Mucosa of gallbladder (tissue), 1 donor: ENCODE measurements around the gene ASB2. TPM values are rescaled to one million over a fixed set of nuclear protein-coding genes. Genes with fewer than 3 reads are reported as not detected.

Experiments
- DNase-seq: peaks from one replicate; pipeline ENCODE4 v3.0.0-alpha.2; 2020; ENCODE audit warnings: low spot score
- total RNA-seq: library from RNA; stranded (reverse); gene quantifications from one replicate; pipeline ENCODE4 v1.2.1, GENCODE V29; 2021
- donor health status: DM: no; HTN: no; CAD: no.

ASB2 gene
- total RNA-seq, 1 donor from 2014 or later: 28.0 TPM

DNA sequence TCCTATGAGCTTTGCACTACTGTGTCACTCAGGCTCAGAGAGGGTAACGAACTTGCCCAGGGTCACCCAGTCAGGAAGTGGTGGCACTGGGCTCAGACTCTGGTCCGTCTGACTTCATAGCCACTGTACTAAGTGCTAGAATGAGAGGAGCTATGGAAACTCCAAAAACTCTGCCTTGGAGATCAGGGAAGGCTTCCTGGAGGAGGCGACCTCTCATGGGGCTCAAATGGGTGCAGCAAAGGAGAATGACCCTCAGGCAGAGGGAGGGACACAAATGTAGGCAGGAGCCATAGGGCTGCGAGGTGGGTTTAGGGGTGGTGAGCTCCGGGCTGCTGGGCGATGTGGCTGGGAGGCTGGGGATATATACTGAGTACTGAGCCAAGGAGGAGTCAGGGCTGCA is 23.9 kb upstream of the ASB2 start:
- DNase-seq: no peak

DNA sequence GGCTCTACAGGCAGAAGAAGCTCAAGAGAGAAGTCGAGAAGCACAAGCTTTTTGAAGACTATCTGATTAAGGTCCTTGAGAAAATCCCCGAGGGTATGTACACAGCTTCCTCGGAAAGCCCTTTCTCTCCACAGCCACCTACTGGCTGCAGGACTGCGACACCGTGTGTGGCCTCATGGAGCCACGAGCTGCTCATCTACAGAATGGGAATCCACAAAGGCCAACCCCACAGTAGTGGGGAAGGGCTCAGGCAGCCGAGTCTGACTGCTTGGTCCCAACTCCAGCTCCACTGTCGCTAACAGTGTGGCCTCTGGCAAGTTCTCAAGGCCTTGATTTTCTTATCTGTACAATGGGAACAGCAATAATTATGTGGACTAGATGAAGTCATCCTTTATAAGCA is 23.2 kb upstream of the ASB2 start:
- DNase-seq: no peak

DNA sequence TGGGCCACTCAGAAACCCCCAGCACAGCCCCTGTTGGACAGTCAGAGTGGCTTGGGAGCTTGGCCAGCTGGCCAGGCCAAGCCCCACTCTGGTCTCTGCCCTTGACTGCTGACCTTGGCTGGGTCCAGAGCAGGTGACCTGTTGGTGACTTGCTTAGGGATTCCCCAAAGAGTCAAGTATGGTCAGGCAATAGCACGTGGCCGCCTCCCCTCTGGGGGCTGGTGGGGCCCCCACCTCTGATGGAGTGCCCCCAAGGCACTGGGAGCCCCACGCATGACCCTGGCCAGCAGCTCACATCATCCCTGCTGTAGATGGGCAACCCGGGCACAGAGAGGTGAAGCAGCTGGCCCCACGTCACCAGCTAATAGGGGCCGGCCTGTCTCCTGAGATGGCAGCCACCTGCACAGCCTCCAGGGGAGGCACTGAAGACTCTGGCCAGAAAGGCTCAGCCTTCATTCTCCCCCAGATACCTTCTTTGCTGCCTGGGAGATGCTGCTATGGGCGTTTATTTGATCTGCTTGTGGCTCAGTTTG is 22.6 kb upstream of the ASB2 start:
- no peak for DNase-seq

DNA sequence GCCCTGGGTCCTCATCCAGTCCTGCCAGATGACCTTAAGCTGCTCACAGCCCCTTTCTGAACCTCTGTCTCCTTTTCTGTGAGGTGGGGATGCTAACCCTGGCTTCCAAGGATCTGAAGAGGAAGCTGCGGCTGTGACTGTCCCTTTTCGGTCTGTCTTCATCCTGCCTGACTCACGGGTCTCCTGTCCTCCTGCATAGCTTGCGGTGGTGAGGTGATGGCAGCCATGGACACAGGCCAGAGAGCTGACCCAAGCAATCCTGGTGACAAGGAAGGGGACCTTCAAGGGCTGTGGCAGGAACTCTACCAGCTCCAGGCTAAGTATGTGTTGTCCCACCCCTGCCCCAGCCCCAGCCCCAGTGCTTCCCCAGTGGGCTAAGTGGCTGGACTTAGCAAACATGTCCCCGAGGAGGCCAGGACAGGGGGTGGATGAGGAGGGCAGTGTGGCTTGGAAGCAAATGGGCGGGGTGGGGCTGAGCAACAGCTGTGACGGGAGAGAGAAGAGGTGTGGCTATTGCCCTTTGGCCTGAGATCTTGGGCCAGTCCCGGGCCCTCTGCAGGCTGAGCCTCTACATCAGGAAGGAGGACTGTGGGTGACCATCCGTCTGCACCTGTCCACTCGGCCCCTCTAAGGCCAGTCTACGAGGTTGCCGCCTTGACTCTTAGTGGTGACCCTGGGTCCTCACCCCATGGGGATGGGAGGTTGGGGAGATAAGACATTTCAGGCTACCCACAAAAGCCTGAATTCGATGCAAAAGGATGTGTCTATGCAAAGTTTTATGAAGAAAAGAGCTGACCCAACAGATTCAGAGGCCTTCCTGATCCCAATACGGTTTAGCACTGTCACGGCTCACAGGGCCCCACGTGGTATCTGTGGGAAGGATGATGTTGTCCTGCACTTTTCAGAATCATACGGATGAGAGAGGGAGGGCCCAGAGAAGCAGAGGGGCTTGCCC is 21.8 kb upstream of the ASB2 start:
- DNase-seq: no peak

DNA sequence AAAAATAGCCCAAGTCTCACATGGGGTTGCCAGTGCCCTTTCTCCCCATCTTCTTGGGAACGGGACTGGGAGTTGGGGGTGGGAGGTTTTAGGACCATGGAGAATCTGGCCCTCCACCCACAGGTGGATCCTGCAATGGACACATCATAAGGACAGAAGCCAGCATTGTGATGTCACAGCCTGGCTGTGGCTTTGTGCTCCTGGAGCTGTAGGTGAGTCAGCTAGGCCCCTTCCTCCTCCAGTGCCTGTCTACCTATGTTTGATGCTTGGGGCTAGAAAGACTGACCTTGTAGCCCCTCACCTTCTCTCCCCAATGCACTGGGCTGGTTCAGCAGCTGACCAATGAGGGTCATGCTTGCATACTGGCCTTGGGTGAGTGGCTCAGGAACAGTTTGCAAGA is 20.7 kb upstream of the ASB2 start, which contains the start of gene CCDC197:
TSS of gene CCDC197 (plus strand) at position 220 of the 400 bp plus-strand sequence. CDS start 831 bp downstream, outside the sequence.
- DNase-seq: no peak

DNA sequence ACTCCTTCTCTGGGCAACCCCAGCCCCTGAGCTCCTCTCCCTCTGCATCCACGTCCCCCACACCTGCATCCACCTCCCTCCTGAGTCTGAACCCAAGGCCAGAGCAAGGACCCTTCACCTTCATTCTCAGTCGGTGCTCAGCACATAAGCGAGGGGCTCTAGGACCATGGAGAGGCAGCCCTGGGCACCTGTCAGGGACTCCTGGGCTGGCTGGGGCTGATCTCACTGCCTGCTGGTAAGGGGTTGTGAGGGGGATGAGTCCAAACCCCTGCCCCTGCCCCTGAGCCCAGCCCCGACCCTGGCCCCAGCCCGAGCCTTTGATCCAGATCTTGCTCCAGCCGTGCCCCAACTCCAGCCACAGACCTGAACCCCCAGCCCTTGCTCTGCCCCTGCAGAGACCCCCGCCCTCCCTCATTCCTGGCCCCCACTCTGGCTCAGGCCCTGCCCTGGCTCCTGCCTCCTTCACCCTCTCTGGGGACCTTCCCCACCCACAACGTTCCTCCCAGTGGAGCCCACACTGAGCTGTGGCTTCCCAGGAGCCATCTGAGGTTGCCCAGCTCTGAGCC is 19.8 kb upstream of the ASB2 start:
- DNase-seq: no peak

DNA sequence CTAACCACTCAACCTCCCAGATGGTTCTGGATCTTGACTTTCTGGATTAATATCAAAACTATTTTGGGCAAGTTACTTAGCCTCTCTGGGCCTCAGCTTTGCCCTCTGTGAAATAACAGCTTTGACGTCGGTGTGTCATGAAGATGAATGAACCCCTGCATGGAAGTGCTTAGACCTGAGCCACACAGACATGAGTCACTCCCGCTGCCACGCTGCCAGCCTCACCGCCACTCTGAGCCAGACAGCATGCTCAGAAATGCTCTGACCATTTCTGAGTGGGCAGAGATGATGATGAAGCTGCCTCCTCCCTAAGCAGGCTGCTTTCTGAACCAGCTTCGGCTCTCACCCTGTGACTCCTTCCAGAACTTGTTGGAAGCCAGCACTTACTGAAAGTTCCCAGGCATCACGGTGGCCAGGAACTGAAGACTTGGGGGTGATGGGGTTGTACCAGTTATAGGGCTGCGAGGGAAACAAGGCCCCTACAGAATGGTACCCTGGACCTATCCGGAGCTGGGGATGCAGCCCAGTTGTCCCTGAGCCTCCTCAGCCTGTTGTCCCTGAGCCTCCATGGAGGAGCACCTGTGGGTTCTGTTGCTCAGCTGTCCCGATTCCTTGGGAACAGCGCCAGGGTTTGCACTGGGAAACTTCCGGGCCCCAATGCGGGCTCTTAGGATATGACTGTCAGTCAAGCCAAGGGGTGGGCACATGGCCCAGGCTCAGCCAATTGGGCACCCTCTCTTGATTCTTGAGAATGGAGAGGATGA is 18.7 kb upstream of the ASB2 start:
- no peak for DNase-seq

DNA sequence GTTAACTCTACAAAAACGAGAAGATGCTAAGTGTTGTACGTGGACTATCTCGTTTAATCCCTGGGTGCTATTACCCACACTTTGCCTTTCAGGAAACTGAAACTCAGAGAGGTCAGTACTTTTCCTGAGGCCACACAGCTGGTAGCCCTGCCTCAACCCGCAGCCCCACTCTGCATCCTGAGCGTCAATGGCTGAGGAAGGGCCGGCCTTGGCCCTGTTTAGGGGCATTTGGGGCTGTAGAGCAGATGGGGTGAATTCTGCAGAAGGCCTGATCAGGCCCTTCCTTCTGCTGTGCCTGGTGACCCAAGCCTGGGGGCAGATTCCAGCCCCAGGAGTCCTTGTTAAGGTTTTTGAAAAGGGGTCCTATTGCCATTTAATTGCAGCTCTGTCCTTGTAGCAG is 17.0 kb upstream of the ASB2 start:
- DNase-seq: no peak

DNA sequence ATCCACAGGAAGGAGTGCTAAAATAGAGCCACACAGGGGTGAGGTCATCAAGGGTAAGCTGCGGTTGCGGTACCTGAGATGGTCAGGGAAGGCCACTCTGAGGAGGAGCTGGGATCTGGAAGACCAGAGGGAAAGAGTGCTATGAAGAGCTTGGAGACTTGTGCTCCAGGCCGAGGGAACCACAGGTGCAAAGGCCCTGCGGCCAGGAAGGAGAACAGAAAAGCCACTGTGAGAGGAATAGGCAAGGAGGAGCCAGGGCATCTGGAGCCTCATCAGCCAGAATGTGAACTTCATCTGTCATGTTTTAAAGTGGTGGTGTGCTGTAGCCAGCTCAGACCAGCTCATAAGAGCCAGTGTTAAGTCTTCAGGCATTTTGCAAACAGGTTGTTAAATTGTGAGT is 15.3 kb upstream of the ASB2 start:
- no peak for DNase-seq

DNA sequence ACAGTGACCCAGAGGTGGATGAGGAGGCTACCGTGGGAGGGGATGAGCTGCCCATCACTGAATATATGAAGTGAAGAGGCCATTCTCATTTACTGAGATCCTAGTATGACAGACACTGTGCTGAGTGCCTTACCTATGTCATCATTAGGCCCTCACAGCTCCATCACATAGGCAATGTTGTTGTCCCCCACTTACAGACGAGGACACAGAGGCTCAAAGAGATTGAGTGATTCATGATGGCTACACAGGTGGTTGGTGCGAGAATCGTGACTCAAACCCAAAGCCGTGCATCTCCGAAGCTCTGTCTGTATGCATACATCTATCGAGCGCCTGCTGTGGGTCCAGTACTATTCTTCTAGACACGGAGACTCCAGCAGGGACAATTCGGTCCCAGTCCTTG is 14.8 kb upstream of the ASB2 start:
- no peak for DNase-seq

DNA sequence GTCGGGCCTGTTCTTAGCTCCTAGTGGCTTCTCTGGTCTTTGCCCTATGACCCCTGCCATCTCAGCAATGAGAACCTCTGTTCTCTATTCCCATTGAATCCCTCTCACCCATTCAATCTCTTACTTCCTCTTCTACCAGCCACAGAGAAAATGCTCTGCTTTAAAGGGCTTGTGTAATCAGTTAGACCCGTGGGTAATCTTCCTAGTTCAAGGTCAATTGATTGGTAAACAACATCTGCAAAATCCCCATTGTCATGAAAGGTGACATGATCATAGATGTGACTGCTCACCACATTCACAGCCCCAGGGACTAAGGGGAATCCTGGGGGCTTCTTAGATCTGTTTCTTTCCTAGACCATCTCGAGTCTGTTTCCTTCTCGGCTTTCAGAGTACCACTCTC is 13.6 kb upstream of the ASB2 start:
- no peak for DNase-seq

DNA sequence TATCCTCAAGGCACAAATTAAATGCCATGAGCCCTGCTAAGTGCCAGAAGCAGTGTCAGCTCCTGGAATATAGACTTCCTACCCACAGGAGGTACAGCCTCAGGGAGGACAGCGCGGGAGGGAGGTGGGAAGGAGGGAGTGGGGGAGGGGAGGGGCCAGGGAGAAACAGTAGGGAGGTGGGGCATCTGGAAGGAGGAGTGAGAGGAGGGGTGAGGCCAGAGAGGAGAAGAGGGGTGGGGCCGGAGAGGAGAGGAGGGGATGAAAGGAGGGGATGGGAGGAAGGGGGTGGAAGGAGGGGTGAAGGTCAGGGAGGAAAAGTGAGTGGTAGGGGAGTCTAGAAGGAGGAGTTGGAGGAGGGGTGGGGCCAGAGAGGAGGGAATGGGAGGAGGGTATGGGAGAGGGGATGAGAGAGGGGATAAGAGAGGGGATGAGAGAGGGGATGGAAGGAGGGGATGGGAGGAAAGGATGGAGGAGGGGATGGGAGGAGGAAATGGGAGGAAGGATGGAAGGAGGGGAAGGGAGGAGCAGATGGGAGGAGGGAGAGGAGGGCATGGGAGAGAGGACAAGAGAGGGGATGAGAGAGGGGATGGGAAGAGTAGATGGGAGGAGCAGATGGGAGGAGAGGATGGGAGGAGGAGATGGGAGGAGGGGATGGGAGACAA is 11.6 kb upstream of the ASB2 start:
- DNase-seq: no peak

DNA sequence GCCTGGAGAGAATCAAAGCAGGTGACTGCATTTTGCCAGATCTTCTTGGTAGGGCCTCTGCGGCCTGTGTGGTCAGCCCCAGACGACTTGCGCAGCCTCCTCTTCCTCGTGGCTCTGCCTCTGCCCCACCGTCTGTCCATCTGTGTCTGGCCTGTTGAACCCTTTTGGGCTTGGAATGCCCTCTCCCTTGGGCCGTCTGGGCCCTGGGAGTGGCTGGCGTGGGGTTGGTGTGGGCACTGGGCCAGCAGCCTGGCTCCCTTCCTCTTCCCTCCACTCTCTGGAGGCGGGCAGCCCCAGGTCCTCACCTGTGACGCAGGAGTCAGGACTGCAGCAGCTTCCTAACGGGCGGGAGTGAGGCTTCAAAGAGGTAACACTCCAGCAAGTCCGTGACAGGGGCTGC is 11.0 kb upstream of the ASB2 start:
- no peak for DNase-seq

DNA sequence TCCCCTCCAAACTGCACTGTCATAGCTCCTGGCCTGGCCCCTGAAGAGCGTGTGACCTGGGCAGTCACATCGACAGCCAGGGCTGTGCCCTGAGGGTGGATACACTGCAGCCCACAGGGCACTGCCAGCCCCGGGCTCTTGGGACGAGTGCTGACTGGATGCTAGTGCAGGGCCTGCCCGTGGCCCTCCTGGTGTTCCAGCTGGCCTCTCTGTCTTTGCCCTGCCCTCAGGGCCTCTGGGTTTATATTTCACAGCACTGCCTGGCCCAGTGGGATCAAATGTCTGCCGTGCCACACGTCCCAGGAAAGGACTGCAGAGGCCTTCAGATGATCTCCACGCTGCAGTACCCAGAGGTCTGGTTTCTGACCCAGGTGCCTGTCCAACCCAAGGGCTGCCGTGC is 10.6 kb upstream of the ASB2 start:
- DNase-seq: no peak

DNA sequence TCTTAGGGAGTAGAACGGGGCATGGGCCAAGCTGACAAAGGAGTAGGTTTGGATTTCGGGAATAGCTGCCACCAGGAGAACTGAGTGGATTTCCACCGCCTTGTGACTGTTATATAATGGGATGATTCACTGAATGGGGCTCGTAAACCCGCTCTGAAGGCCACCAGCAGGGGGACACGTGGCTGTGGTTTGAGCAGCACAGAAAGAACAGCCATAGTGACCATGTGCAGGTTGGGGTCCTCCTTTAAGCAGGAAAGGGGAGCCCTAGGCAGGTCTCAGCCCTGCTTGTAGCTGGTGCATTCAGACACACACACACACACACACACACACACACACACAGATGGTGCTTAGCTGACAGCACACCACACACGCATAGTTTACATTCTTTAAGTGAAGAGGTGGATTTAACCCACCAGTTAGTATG is 8.6 kb upstream of the ASB2 start:
- DNase-seq: no peak

DNA sequence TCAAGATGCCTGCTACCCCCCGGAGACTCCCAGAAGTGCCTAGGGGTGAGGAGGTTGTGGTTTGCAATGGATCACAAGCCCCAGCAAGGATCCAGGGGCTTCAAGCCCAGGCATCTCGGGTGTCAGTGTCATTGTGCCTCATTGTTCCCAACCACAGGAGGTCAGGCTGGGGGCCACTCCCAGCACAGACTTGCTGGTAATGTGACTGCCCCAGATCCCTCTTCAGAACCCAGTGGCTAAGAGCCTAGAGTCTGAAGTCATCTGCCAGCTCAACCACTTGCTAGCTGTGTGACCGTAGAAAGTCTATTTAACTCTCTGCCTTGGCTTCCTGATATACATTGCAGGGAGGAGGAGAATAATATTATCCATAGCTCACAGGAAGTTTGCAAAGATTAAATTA is 7.7 kb upstream of the ASB2 start:
- no peak for DNase-seq

DNA sequence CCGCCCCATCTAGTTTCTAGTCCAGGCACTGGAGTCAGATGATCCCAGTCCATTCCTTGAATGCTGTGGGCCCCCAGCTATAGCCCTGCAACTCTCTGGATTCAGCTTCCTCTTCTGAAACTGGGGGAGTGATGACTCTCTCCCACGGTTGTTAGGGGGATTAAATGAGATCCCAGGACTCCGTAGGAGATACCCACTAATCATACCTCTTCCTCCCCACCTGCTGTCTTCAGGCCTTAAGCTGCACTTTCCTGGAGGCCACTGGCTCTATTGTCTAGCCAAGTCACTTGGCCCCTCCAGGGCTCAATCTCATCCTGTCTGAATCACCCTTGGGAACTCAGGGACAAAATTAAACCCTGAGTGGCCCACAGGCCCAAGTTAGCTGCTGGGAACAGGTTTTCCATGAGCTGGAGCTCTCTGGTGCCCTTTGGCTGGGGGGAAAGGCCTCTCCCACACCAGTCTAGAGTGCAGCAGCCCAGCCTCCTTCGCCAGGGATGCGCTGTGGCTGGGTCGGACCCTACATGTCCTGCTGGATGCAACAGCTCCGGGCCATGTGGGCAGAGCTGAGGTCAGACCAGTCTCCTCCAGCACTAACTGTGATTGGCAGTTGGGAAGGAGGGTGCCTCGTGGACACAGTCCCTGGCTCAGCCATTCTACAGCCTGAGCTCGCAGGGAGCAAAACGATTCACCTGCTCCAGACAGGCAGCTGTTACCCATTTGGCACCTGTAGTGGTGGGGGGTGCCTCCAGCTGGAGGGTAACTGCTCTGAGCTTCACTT is 6.0 kb upstream of the ASB2 start:
- no peak for DNase-seq

DNA sequence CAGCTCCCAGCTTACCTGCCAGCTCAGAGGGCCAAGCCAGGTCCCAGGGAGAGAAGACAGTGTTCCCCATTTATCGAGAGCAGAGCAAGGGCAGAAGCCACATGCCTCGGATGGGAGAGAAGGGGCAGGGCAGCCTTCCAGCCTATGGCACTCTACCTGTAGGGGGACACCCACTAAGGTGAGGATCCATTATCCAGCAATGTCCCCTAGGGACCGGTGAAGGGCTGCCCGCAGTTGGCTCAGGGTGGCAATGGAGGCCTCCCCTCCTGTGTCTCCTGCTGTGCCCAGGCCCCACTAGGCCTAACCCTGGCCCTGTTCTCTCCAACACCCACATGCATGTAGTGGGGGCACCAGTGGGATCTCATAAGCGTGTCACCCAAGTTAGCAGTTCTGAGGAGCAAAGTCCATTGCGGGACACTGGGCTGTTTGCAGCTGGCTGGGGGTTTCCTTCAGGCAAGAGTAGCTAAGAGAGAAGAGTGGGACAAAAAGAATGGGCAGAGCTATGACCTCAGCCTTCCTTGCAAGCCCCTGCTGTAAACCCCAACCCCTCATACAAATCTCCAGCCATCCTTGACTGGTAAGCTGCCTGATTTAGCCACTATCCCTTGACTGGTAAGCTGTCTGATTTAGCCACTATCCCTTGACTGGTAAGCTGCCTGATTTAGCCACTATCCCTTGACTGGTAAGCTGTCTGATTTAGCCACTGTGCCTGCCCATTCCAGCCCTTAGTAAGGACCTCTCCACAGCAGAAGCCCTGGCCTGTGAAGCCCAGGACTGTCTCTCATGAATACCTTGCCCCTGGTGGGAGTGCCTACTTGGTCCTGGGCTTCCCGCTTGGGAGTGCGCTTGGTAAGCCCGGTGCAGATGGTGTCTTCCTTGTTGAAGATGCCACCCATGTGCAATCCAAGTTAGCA is 5.2 kb upstream of the ASB2 start:
- no peak for DNase-seq

DNA sequence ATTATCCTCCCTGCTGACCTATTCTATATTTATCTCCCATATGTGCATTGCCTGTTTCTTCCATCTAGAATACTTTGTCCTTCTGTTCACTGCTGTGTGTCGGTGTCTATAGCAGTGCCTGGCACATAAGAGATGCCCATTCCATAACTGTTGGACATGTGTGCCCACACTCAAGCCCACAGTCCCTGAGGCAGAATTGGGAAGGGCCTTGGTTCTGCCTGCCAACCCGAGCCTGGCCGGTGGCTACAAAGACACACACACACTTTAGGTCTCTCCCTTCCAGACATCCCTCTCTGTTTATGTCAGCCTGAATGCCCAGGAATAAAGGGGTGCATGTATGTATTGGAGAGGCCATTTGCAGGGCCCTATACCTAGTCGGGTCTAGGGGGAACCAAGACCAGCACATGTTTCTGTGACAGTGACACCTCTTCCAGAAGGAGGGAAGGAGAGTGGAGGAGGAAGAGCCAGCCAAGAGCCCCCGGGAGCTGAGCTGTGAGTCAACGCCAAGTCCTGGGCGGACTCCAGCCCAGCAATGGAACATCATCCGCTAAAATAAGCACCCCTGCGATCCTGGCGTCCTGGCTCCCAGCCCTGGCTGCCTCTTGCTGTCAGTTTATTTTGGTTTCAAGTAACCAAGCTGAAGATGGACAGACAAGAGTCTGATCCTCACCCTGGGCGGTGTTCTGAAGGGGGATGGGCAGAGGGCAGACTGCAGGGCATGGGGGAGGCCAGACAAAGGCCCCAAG is 4.3 kb upstream of the ASB2 start:
- DNase-seq: peak; percentile 40
